T47D (cell line): Measurements from ENCODE around the gene KRT33B.
"Not testable (repeated sequence)": the region's sequence is repeated elsewhere in the genome, so short reads cannot be mapped to it uniquely, and the experiment has no call there.

Experiments
- DNase-seq, 2 experiments: peaks; one replicate each; pipeline versions ENCODE4 v3.0.0 to v3.0.0-alpha.2; 2011 to 2012; ENCODE audit warnings: low read depth in 1 of 2, low spot score in 1 of 2
- JUND ChIP-seq: IDR thresholded peaks from 2 replicates; pipeline ENCODE4 v1.6.1; 2012; ENCODE audit warnings: low read depth
- in situ Hi-C: cut with HindIII; loops from 2 replicates; pipeline ENCODE4 v1.10.0; 2016; ENCODE audit warnings: low sequenced_read_pairs, low pct_unique_long_range_greater_than_20kb

Gene KRT33B

DNA sequence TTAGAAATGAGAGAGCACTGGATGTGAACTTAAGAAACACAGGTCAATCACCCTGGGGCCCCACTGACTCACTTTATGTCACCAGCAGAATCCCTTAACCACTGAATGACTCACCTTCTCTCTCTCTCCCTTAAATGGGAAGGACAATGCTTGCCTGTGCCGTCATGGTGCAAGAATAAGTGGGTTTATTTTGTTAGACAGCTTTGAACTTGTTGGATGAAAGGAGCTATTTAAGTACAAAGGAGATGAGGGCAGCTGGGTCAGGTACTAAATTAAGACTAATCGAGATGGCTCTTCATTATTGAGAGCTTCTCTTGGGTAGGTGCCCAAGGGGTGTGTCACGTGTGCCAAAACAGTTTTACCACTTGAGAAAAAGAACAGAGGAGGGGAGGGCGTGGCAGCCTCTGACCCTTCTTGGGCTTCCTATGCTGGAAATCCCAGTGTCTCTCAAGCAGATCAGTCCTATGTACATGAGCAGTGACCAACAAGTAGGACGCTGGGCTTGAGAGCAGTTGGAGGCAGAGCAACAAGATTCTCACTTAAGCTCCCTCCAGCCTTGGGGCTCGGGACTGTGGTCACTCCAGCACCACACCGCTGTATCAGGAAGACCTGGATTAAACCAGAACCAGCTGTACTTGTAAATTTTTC lies 34.5 kb upstream of the KRT33B start:
- no peak for DNase-seq
- no peak for TF ChIP-seq JUND
- in situ Hi-C loops = no loop called here

GRCh38 chr17:41403404-41404023 lies 33.9 kb upstream of the KRT33B start:
- in situ Hi-C loops = no loop called here
- no peak for DNase-seq
- TF ChIP-seq JUND = no peak

- in situ Hi-C loops = no loop called here
- TF ChIP-seq JUND = no peak
These were observed 32.5 kb upstream of the KRT33B start for GRCh38 chr17:41402161-41402560.

DNA sequence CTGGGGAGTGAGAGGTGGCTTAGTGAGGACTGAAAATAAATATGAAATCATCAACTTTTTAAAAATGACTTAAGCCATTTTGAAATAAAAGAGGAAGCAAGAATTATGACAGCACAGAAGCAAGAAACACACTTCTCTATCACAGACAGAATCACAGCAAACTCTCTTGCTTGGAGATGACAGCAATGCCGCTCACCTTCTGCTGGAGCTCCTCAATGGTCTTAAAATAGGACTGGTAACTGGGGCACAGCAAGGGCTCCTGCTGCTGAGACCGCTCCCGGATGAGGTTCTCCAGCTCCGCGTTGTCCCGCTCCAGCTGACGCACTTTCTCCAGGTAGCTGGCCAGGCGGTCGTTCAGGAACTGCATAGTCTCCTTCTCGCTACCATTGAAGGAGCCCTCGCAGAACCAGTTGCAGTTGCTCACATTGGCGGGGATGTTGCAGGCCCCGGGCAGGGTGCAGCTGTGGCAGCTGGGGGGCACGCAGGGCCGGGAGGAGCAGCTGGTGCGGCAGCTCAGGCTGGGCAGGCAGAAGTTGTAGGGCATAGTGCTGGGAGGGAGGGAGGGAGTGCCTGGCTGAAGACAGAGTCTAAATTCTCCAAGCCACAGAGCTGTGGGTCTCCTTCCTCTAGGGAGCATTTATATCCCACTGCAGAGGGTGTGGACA lies 27.5 kb upstream of the KRT33B start, which contains the start of gene KRT31:
Gene KRT31, minus strand, starts transcription at position 613 of the 665 bp plus-strand sequence. Its CDS starts 69 bp downstream, at position 544.
- no peak for TF ChIP-seq JUND
- no peak for DNase-seq
- in situ Hi-C loops = no loop called here

More at GRCh38 chr17:41402161-41402560, 32.5 kb upstream of the KRT33B start:
- no peak for DNase-seq

GRCh38 chr17:41396340-41396739 lies 26.7 kb upstream of the KRT33B start:
- in situ Hi-C loops = no loop called here
- TF ChIP-seq JUND = no peak
- no peak for DNase-seq

- in situ Hi-C loops = no loop called here
- DNase-seq = no peak
- no peak for TF ChIP-seq JUND
These were observed 26.0 kb upstream of the KRT33B start for GRCh38 chr17:41395611-41396010.

- in situ Hi-C loops = not testable (repeated sequence)
These were observed 25.4 kb upstream of the KRT33B start for GRCh38 chr17:41395044-41395443.

GRCh38 chr17:41394254-41394996 lies 24.8 kb upstream of the KRT33B start:
- in situ Hi-C loops = no loop called here
- no peak for TF ChIP-seq JUND
- DNase-seq = no peak

More at GRCh38 chr17:41395044-41395443, 25.4 kb upstream of the KRT33B start:
- DNase-seq = not testable (repeated sequence)

GRCh38 chr17:41393826-41394225 lies 24.2 kb upstream of the KRT33B start:
- TF ChIP-seq JUND = no peak
- in situ Hi-C loops = no loop called here

DNA sequence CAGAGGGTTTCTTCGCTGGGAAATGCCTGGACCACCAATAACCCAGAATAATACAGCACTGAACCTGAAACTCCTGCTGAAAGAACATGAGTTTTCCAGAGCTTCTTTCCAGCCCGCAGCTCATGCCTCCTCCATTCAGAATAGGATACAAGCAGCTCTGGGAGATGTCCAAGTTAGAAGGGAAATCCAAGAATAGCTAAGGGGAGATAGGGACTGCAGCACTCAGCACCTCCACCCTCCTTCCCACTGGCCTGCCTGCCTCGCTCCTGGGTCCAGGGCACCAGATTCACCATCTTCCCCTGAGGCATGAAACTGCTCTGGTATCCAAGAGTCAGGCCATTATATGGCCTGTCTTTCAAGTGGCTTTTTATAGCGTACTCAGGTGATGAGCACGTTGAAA lies 23.7 kb upstream of the KRT33B start:
- TF ChIP-seq JUND = no peak
- in situ Hi-C loops = no loop called here
- DNase-seq = no peak

More at GRCh38 chr17:41393826-41394225, 24.2 kb upstream of the KRT33B start:
- no peak for DNase-seq

GRCh38 chr17:41392278-41392677 lies 22.7 kb upstream of the KRT33B start:
- in situ Hi-C loops = no loop called here
- no peak for TF ChIP-seq JUND
- no peak for DNase-seq

DNA sequence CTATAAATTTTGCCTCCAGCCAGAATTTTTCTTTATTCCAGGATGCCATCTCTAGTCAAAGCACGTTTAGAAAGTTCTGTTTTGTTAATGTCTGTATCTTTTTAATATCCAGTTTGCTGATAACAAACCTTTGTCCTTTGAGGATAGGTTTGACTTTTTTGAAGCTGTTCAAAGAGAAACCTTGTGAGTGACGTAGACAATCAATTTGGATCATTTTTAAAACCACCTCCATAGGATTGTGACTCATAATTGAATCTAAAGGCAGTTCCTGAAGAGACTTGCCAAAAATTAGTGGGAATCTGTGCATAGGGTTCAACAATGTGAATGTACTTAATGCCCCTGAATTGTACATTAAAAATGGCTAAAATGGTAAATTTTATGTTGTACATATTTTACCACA lies 21.9 kb upstream of the KRT33B start:
- no peak for DNase-seq
- TF ChIP-seq JUND = no peak
- in situ Hi-C loops = no loop called here

DNA sequence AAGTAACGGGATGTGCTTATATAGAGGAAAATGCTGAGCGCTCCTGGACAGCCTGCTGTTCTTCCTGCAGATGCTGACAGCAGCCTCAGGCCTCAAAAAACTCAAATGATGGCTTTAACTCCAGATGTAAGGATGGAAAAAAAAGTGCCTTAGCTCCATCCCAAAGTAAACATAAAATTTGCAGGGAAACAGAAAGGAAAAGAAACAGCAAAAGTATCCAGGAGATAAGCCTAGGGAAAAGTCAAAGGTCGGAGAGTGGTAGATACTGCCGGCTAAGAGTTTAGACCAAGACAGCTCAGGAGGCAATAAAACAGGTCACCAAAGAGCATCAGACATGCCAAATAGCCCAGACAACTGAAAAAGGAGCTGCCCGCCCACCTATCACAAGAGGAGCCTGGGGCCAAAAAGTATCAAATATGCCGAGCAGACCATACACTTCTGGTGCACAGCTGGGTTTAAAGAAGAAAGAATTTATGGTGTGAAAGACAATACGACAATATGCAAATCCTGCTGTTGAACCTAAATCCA lies 20.9 kb upstream of the KRT33B start:
- TF ChIP-seq JUND = no peak
- in situ Hi-C loops = no loop called here
- no peak for DNase-seq
